Lower lobe of right lung (tissue), 2 donors: Measurements from ENCODE around the gene GLE1. TPM values are rescaled to one million over a fixed set of nuclear protein-coding genes. Genes with fewer than 3 reads are reported as not detected.

ENCODE experiments used
- ATAC-seq, 2 donors: fragments of 200-7000 bp; cut with Tn5 transposase; one replicate each; pipeline ENCODE4 v1.9.1; 2020 to 2022; ENCODE audit warnings: mild to moderate bottlenecking in 2 of 2, moderate library complexity in 2 of 2
- DNase-seq: peaks from one replicate; pipeline ENCODE4 v3.0.0-alpha.2; 2020
- H3K27ac ChIP-seq: fragments of 200-600 bp; one replicate; pipeline ENCODE4 v1.8.0; 2022
- H3K27me3 ChIP-seq: fragments of 200-600 bp; one replicate; pipeline ENCODE4 v1.8.0; 2022; ENCODE audit warnings: low read depth
- H3K36me3 ChIP-seq: fragments of 200-600 bp; one replicate; pipeline ENCODE4 v1.8.0; 2022; ENCODE audit warnings: mild to moderate bottlenecking
- H3K4me1 ChIP-seq: fragments of 200-600 bp; one replicate; pipeline ENCODE4 v1.8.0; 2022
- H3K4me3 ChIP-seq: fragments of 200-600 bp; one replicate; pipeline ENCODE4 v1.8.0; 2022; ENCODE audit warnings: mild to moderate bottlenecking
- H3K9me3 ChIP-seq: fragments of 200-600 bp; one replicate; pipeline ENCODE4 v1.8.0; 2022
- intact Hi-C: fragments of 100-400 bp; cut with DNase I; formaldehyde crosslinking; loops from one replicate; pipeline ENCODE4 v1.11.0; 2022
- total RNA-seq: library from RNA; stranded (reverse); fragmentation: NEBNext Ultra II Directional; extraction: Animal tissue kit (Norgen Biotek cat#: 25700); gene quantifications from one replicate; pipeline ENCODE4 v1.2.1, GENCODE V29; 2021
- TF ChIP-seq, protein P1 (sequence below): fragments of 200-600 bp; IDR thresholded peaks from one replicate; pipeline ENCODE4 v1.8.0; 2022; ENCODE audit warnings: antibody characterized with exemption, mild to moderate bottlenecking
- donor health status: DM: no; HTN: yes; CAD: no; lungs with severe emphysema.

Gene GLE1
- total RNA-seq, 1 donor from 2014 or later: 24.5 TPM

DNA sequence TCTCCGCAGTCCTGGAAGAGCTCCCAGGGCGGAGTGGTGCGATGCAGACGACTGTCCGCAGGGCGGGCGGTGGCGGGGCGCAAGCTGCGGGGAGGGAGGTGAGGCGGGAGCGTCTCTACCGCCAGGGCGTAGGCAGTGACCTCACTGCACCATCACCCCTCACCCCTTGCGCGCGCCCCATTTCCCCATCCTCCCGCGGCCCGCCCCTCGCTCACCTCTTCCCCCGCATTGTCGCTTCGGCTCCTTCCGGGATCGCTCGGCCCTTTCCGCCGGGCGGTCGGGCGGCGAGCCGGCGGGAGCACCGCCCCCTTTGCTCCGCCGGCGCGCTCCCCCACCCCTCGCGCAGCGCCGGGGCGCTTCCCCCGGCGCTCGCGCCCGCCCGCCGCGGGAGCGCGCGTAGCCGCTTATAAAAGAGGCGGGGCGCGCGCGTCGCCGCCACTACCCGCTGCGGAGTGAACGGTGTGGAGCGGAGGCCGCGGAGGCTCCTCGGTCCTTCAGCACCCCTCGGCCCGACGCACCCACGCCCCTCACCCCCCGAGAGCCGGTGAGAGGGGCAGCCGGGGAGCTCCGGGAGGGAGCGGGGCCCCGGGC, 47.7 kb downstream of the GLE1 start, which contains the start of gene SPTAN1:
Gene SPTAN1 (plus strand): TSS at position 435 of the 591 bp plus-strand sequence. CDS start 14,154 bp downstream, outside the sequence.
- peaks cover 63% of the 10 kb centered on the region for H3K4me1 ChIP-seq
- peak; percentile 95 to 97 for ATAC-seq
- no peaks in the 10 kb centered on the region for H3K36me3 ChIP-seq
- H3K9me3 ChIP-seq: no peaks in the 10 kb centered on the region
- intact Hi-C loops: no loop called here
- peak; percentile 92 for DNase-seq
- H3K27ac ChIP-seq: peak within 1 kb of the TSS; percentile 96
- peak within 1 kb of the TSS; percentile 99 for H3K4me3 ChIP-seq
- H3K27me3 ChIP-seq: no peaks in the 10 kb centered on the region
- TF ChIP-seq, protein P1, sequence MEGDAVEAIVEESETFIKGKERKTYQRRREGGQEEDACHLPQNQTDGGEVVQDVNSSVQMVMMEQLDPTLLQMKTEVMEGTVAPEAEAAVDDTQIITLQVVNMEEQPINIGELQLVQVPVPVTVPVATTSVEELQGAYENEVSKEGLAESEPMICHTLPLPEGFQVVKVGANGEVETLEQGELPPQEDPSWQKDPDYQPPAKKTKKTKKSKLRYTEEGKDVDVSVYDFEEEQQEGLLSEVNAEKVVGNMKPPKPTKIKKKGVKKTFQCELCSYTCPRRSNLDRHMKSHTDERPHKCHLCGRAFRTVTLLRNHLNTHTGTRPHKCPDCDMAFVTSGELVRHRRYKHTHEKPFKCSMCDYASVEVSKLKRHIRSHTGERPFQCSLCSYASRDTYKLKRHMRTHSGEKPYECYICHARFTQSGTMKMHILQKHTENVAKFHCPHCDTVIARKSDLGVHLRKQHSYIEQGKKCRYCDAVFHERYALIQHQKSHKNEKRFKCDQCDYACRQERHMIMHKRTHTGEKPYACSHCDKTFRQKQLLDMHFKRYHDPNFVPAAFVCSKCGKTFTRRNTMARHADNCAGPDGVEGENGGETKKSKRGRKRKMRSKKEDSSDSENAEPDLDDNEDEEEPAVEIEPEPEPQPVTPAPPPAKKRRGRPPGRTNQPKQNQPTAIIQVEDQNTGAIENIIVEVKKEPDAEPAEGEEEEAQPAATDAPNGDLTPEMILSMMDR: no peak

GRCh38 chr9:128552744-128553440, 48.4 kb downstream of the GLE1 start:
- peak; percentile 56 to 62 for ATAC-seq
- intact Hi-C loops: no loop called here
- H3K4me1 ChIP-seq: peaks cover 69% of the 10 kb centered on the region

DNA sequence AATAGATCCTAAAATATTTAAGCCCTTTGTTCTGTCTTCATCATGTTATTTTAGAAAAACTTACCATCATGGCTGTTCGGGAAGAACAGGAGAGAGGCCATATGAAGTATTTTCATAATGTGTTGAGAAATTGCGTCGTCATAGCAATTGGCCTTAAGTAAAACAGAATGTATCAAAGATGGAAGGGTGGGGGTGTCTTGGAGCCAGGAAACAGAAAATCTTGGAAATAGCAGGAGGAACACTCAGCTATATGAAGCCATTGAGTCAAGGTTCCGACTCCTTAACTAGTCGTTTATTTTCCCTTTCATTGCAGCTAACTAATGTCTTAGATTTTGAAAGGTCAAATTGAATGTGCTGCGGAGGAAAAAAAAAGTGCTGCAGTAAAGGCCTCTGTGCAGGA, 49.2 kb downstream of the GLE1 start:
- TF ChIP-seq, protein P1: no peak
- no peaks in the 10 kb centered on the region for H3K27me3 ChIP-seq
- H3K27ac ChIP-seq: peak overlapping the region; percentile 96
- ATAC-seq (no peak), DNase-seq (no peak)
- no peaks in the 10 kb centered on the region for H3K36me3 ChIP-seq
- peaks cover 77% of the 10 kb centered on the region for H3K4me1 ChIP-seq
- intact Hi-C loops: no loop called here
- no peaks in the 10 kb centered on the region for H3K9me3 ChIP-seq
- H3K4me3 ChIP-seq: peak overlapping the region; percentile 99

More at GRCh38 chr9:128552744-128553440, 48.4 kb downstream of the GLE1 start:
- peak overlapping the region; percentile 99 for H3K4me3 ChIP-seq
- DNase-seq: peak; percentile 68
- H3K36me3 ChIP-seq: no peaks in the 10 kb centered on the region
- no peaks in the 10 kb centered on the region for H3K9me3 ChIP-seq
- TF ChIP-seq, protein P1: no peak
- peak overlapping the region; percentile 96 for H3K27ac ChIP-seq
- H3K27me3 ChIP-seq: no peaks in the 10 kb centered on the region

GRCh38 chr9:128554155-128554862, 49.8 kb downstream of the GLE1 start:
- Histone ChIP-seq H3K36me3 (no peaks in the 10 kb centered on the region), H3K4me3 (peak overlapping the region; percentile 99), H3K27ac (peak overlapping the region; percentile 96), H3K9me3 (no peaks in the 10 kb centered on the region), H3K4me1 (peaks cover 83% of the 10 kb centered on the region), H3K27me3 (no peaks in the 10 kb centered on the region)
- intact Hi-C loops: no loop called here
- TF ChIP-seq, protein P1: no peak
- ATAC-seq: peak; percentile 22 to 31
- peak; percentile 52 for DNase-seq

- ATAC-seq: no peak
- Histone ChIP-seq H3K27me3 (no peaks in the 10 kb centered on the region), H3K4me3 (peak overlapping the region; percentile 99), H3K36me3 (no peaks in the 10 kb centered on the region), H3K4me1 (peaks cover 85% of the 10 kb centered on the region), H3K9me3 (no peaks in the 10 kb centered on the region), H3K27ac (peak overlapping the region; percentile 96)
- DNase-seq: no peak
- intact Hi-C loops: no loop called here
- TF ChIP-seq, protein P1: no peak
Measured at GRCh38 chr9:128555180-128555721, 50.7 kb downstream of the GLE1 start.
